ENCODE data around the gene TENM3. TPM values are rescaled to one million over a fixed set of nuclear protein-coding genes. Genes with fewer than 3 reads are reported as not detected.

TENM3 gene
- polyA plus RNA-seq, 1 of the 3 experiments (the other 2 are of a cell fraction), result 10.4 TPM

GRCh38 chr4:182278729-182279128 lies 35.5 kb downstream of the TENM3 start:
- H3K4me3 ChIP-seq (ENCODE audit: low read depth in 2 of 2, low read length in 1 of 2), result no peak overlapping the region
- H3F3A ChIP-seq (replicated peaks; ENCODE audit: insufficient read depth), result no peaks in the 10 kb centered on the region
- H3K79me2 ChIP-seq (ENCODE audit: insufficient read depth), result no peaks in the 10 kb centered on the region
- no peak overlapping the region for H3K4me2 ChIP-seq
- H3K36me3 ChIP-seq (replicated peaks in 1 of 2; ENCODE audit: control insufficient read depth in 1 of 2, insufficient read depth in 2 of 2, low read length in 1 of 2), result no peaks in the 10 kb centered on the region
- DNase-seq, result no peak
- no peak for TF ChIP-seq IRF3 (IDR thresholded peaks at IDR 0.05; ENCODE audit: low read depth, low read length)
- TF ChIP-seq GATA2 (CRISPR knock-in tag; IDR thresholded peaks at IDR 0.05), result no peak
- TF ChIP-seq TCF12 (IDR thresholded peaks at IDR 0.05), result no peak
- TF ChIP-seq FOSL2 (IDR thresholded peaks at IDR 0.05; ENCODE audit: borderline replicate concordance, low read depth), result no peak
- no peak for TF ChIP-seq POLR2AphosphoS5 (IDR thresholded peaks at IDR 0.05; ENCODE audit: low read depth, low read length)
- H3K9me2 ChIP-seq, result no peaks in the 10 kb centered on the region
- no peak overlapping the region for H3K9ac ChIP-seq
- POLR2A ChIA-PET, result no interaction called here
- H3K9me3 ChIP-seq, result no peaks in the 10 kb centered on the region
- 97% methylated on average over 10 of the region's 11 CpGs for WGBS (ENCODE audit: low lambda C conversion rate)
- CTCF ChIA-PET, result interaction anchor here (0.6 kb wide), 1 partner anchor 1316 kb away, joined by 3 read pairs; no protein-coding TSS in a partner anchor
- no peaks in the 10 kb centered on the region for H3K27me3 ChIP-seq (ENCODE audit: insufficient read depth)
- no peak overlapping the region for H3K27ac ChIP-seq (ENCODE audit: low read depth in 2 of 2, low read length in 1 of 2)
- no peak overlapping the region for H2AFZ ChIP-seq (ENCODE audit: low read depth)
- H3K4me1 ChIP-seq (ENCODE audit: control insufficient read depth in 1 of 2, insufficient read depth in 2 of 2, low read depth in 1 of 2, low read length in 1 of 2), result peaks cover 6 to 13% of the 10 kb centered on the region in 2 experiments
- no peaks in the 10 kb centered on the region for H4K20me1 ChIP-seq (ENCODE audit: insufficient read depth)

- TF ChIP-seq USF1 (IDR thresholded peaks at IDR 0.05; ENCODE audit: borderline replicate concordance, low read depth), result no peak
- TF ChIP-seq ELF1 (IDR thresholded peaks at IDR 0.05), result no peak
- TF ChIP-seq NFIC (IDR thresholded peaks at IDR 0.05; ENCODE audit: borderline replicate concordance), result peak; percentile 36; the same call in 1 of the 2 replicates
- TF ChIP-seq FOSL2 (IDR thresholded peaks at IDR 0.05; ENCODE audit: borderline replicate concordance, low read depth), result peak; percentile 32; the same call in 1 of the 2 replicates
- TF ChIP-seq PBX3 (IDR thresholded peaks at IDR 0.05), result peak; percentile 11
- TF ChIP-seq RFX5 (IDR thresholded peaks at IDR 0.05; ENCODE audit: low read length), result no peak
- peak; percentile 94 for TF ChIP-seq MEF2A (IDR thresholded peaks at IDR 0.05; ENCODE audit: borderline replicate concordance, low read depth)
- no peak overlapping the region for H2AFZ ChIP-seq (ENCODE audit: low read depth)
- no peaks in the 10 kb centered on the region for H3K27me3 ChIP-seq (ENCODE audit: insufficient read depth)
- peaks cover 6 to 13% of the 10 kb centered on the region in 2 experiments for H3K4me1 ChIP-seq (ENCODE audit: control insufficient read depth in 1 of 2, insufficient read depth in 2 of 2, low read depth in 1 of 2, low read length in 1 of 2)
- H3K4me2 ChIP-seq, result 0 out of 2 replicates have a peak overlapping the region, but pooled peaks have one; percentile 41
- H3K36me3 ChIP-seq (replicated peaks in 1 of 2; ENCODE audit: control insufficient read depth in 1 of 2, insufficient read depth in 2 of 2, low read length in 1 of 2), result no peaks in the 10 kb centered on the region
- H3K9me3 ChIP-seq, result no peaks in the 10 kb centered on the region
- no peak overlapping the region for H3K9ac ChIP-seq
- CTCF ChIA-PET, result no interaction called here
- peak overlapping the region in 1 of 2 experiments; percentile 56; a peak in 2 of 4 replicates for H3K27ac ChIP-seq (ENCODE audit: low read depth in 2 of 2, low read length in 1 of 2)
- no peak for DNase-seq
- 63% methylated on average over 7 of the region's 7 CpGs for WGBS (ENCODE audit: low lambda C conversion rate)
- H3F3A ChIP-seq (replicated peaks; ENCODE audit: insufficient read depth), result no peaks in the 10 kb centered on the region
- H3K79me2 ChIP-seq (ENCODE audit: insufficient read depth), result no peaks in the 10 kb centered on the region
- no peaks in the 10 kb centered on the region for H3K9me2 ChIP-seq
- no peak overlapping the region for H3K4me3 ChIP-seq (ENCODE audit: low read depth in 2 of 2, low read length in 1 of 2)
- POLR2A ChIA-PET, result no interaction called here
- H4K20me1 ChIP-seq (ENCODE audit: insufficient read depth), result no peaks in the 10 kb centered on the region
Observed at GRCh38 chr4:182280436-182281111, 37.4 kb downstream of the TENM3 start.
